ENCODE data around the gene PODN. TPM values are rescaled to one million over a fixed set of nuclear protein-coding genes. Genes with fewer than 3 reads are reported as not detected.

PODN gene
- total RNA-seq, 1 experiment from 2014 or later: 0.17 TPM

- no peaks in the 10 kb centered on the region for H3K4me1 Mint-ChIP-seq
- H3K27me3 Mint-ChIP-seq (ENCODE audit: low read depth): no peaks in the 10 kb centered on the region
- Histone ChIP-seq H4K20me1 (ENCODE audit: control insufficient read depth, insufficient read depth, insufficient read length) (no peaks in the 10 kb centered on the region), H4K5ac (ENCODE audit: insufficient read length, low read depth, low read length) (no peak overlapping the region), H3K14ac (ENCODE audit: insufficient read depth, low read length) (no peak overlapping the region), H4K8ac (replicated peaks; ENCODE audit: insufficient read length, low read depth, low read length) (no peak overlapping the region), H3K4me2 (ENCODE audit: insufficient read depth, insufficient read length, low read length) (no peak overlapping the region), H3K23ac (ENCODE audit: insufficient read length, low read depth, low read length) (no peak overlapping the region), H3K27ac (ENCODE audit: insufficient read length, low read depth, low read length) (no peak overlapping the region), H2BK5ac (ENCODE audit: insufficient read length, low read length) (no peak overlapping the region), H3K4me1 (ENCODE audit: insufficient read depth, low read length) (no peaks in the 10 kb centered on the region), H3K18ac (ENCODE audit: insufficient read length, low read depth, low read length) (no peak overlapping the region), H2BK120ac (ENCODE audit: low read depth, low read length, poor library complexity, severe bottlenecking) (no peak overlapping the region), H4K91ac (ENCODE audit: insufficient read length, low read depth, low read length) (no peak overlapping the region), H3K9me3 (ENCODE audit: control insufficient read depth, low read depth, low read length) (no peaks in the 10 kb centered on the region), H3K79me2 (ENCODE audit: insufficient read depth, low read length) (no peaks in the 10 kb centered on the region), H3K56ac (ENCODE audit: insufficient read length, low read depth, low read length) (no peak overlapping the region), H3T11ph (ENCODE audit: low read length) (no peak overlapping the region), H2BK12ac (ENCODE audit: insufficient read length, low read depth, low read length) (no peak overlapping the region), H3K23me2 (ENCODE audit: insufficient read length, low read depth, low read length, poor library complexity, severe bottlenecking) (no peaks in the 10 kb centered on the region), H2AK5ac (ENCODE audit: insufficient read length, low read length) (no peak overlapping the region), H2AFZ (ENCODE audit: low read length) (no peak overlapping the region), H2BK15ac (ENCODE audit: low read depth, low read length) (no peak overlapping the region), H2BK20ac (ENCODE audit: low read depth, low read length, poor library complexity, severe bottlenecking) (no peak overlapping the region), H3K9ac (ENCODE audit: extremely low read depth, insufficient read length, low read length) (no peak overlapping the region), H3K27me3 (ENCODE audit: insufficient read depth, low read length) (no peaks in the 10 kb centered on the region), H3K79me1 (ENCODE audit: insufficient read depth, low read depth, low read length, poor library complexity, severe bottlenecking) (no peaks in the 10 kb centered on the region), H3K4ac (ENCODE audit: low read depth, low read length) (no peak overlapping the region)
- H3K4me3 Mint-ChIP-seq: no peak overlapping the region
- no peak for DNase-seq
- no peaks in the 10 kb centered on the region for H3K9me3 Mint-ChIP-seq
- no peak for TF ChIP-seq CTCF (conservative IDR thresholded peaks at IDR 0.05)
- H3K36me3 Mint-ChIP-seq (ENCODE audit: insufficient read depth in 1 of 3, low read depth in 3 of 3): peaks cover 0 to under 1% (median 0%) of the 10 kb centered on the region in 3 experiments; a peak in 2 of 7 replicates
- no peak overlapping the region for H3K27ac Mint-ChIP-seq
Observed at GRCh38 chr1:53024117-53024516, 37.9 kb upstream of the PODN start.

Measured in H9 (cell line).